Mesenchymal stem cell (in vitro differentiated cells and primary cell): ENCODE measurements around the gene ELMO1.

Experiments used
- DNase-seq: peaks from one replicate; pipeline ENCODE4 v3.0.0-alpha.2; 2013
- H2AFZ ChIP-seq: one replicate; pipeline ENCODE4 v1.6.1; 2013; ENCODE audit warnings: low read depth, mild to moderate bottlenecking, control low read depth, inconsistent platforms, low read length, moderate library complexity
- H2AK5ac ChIP-seq: 2 replicates; pipeline ENCODE4 v1.6.1; 2013; ENCODE audit warnings: low read length, moderate library complexity, mild to moderate bottlenecking, inconsistent platforms; ENCODE audit not compliant: severe bottlenecking
- H2BK120ac ChIP-seq: one replicate; pipeline ENCODE4 v1.6.1; 2013; ENCODE audit warnings: low read depth, mild to moderate bottlenecking, inconsistent platforms, low read length, moderate library complexity
- H2BK12ac ChIP-seq, 2 experiments: one replicate each; pipeline ENCODE4 v1.6.1; 2013; ENCODE audit warnings: inconsistent platforms in 2 of 2, low read length in 2 of 2, mild to moderate bottlenecking in 2 of 2, moderate library complexity in 2 of 2, control low read depth in 1 of 2
- H2BK15ac ChIP-seq: one replicate; pipeline ENCODE4 v1.6.1; 2013; ENCODE audit warnings: mild to moderate bottlenecking, low read depth, inconsistent platforms; ENCODE audit not compliant: poor library complexity, severe bottlenecking
- H2BK5ac ChIP-seq: 2 replicates; pipeline ENCODE4 v1.6.1; 2013; ENCODE audit warnings: low read depth, mild to moderate bottlenecking, low read length, control low read depth, inconsistent platforms; ENCODE audit not compliant: poor library complexity, severe bottlenecking
- H3K14ac ChIP-seq, 2 experiments: one replicate each; pipeline ENCODE4 v1.6.1; 2013; ENCODE audit warnings: inconsistent platforms in 2 of 2, low read length in 2 of 2, control low read depth in 1 of 2, mild to moderate bottlenecking in 1 of 2, moderate library complexity in 1 of 2
- H3K18ac ChIP-seq, 2 experiments: one replicate each; pipeline ENCODE4 v1.6.1; 2013; ENCODE audit warnings: inconsistent platforms in 2 of 2, low read length in 2 of 2, control low read depth in 1 of 2, low read depth in 1 of 2, mild to moderate bottlenecking in 1 of 2
- H3K23ac ChIP-seq, 2 experiments: one replicate each; pipeline ENCODE4 v1.6.1; 2013; ENCODE audit warnings: inconsistent platforms in 2 of 2, low read length in 2 of 2, mild to moderate bottlenecking in 2 of 2, moderate library complexity in 2 of 2, control low read depth in 1 of 2
- H3K27ac ChIP-seq: 2 replicates; pipeline ENCODE4 v1.5.1; 2013; ENCODE audit warnings: mild to moderate bottlenecking, moderate library complexity, low read length, control low read depth, inconsistent platforms; ENCODE audit not compliant: poor library complexity, severe bottlenecking
- H3K27me3 ChIP-seq, 2 experiments: 2 replicates each; pipeline versions ENCODE4 v1.6.1 to v1.7.0; 2013; ENCODE audit warnings: low read length in 2 of 2, mild to moderate bottlenecking in 2 of 2, moderate library complexity in 2 of 2, control low read depth in 1 of 2, inconsistent platforms in 1 of 2; ENCODE audit not compliant: control insufficient read depth in 1 of 2, insufficient read depth in 1 of 2
- H3K36me3 ChIP-seq, 2 experiments: 2 replicates each; pipeline versions ENCODE4 v1.6.1 to v1.7.0; 2013; ENCODE audit warnings: low read length in 2 of 2, control low read depth in 1 of 2, inconsistent platforms in 1 of 2, low read depth in 1 of 2, mild to moderate bottlenecking in 1 of 2; ENCODE audit not compliant: insufficient read depth in 2 of 2, control insufficient read depth in 1 of 2
- H3K4ac ChIP-seq, 2 experiments: one replicate each; pipeline ENCODE4 v1.6.1; 2013; ENCODE audit warnings: inconsistent platforms in 2 of 2, low read length in 2 of 2, mild to moderate bottlenecking in 2 of 2, moderate library complexity in 2 of 2, control low read depth in 1 of 2, low read depth in 1 of 2
- H3K4me1 ChIP-seq: 2 replicates; pipeline ENCODE4 v1.6.1; 2013; ENCODE audit warnings: low read depth, low read length, control low read depth; ENCODE audit not compliant: control insufficient read depth, insufficient read depth
- H3K4me2 ChIP-seq: 2 replicates; pipeline ENCODE4 v1.6.1; 2013; ENCODE audit warnings: low read length, mild to moderate bottlenecking, inconsistent platforms; ENCODE audit not compliant: poor library complexity, severe bottlenecking
- H3K4me3 ChIP-seq, 2 experiments: 2 replicates each; pipeline versions ENCODE4 v1.5.1 to v1.7.0; 2013; ENCODE audit warnings: low read length in 2 of 2, mild to moderate bottlenecking in 2 of 2, control low read depth in 1 of 2, low read depth in 1 of 2; ENCODE audit not compliant: insufficient read depth in 1 of 2
- H3K79me1 ChIP-seq: replicated peaks from 2 replicates; pipeline ENCODE4 v1.6.1; 2013; ENCODE audit warnings: mild to moderate bottlenecking, control low read depth, low read length, inconsistent platforms; ENCODE audit not compliant: poor library complexity, severe bottlenecking
- H3K9ac ChIP-seq: 2 replicates; pipeline ENCODE4 v1.7.0; 2013; ENCODE audit warnings: mild to moderate bottlenecking, low read length, moderate library complexity
- H3K9me3 ChIP-seq: 2 replicates; pipeline ENCODE4 v1.7.0; 2013; ENCODE audit warnings: mild to moderate bottlenecking, low read length; ENCODE audit not compliant: control insufficient read depth
- H4K8ac ChIP-seq: one replicate; pipeline ENCODE4 v1.6.1; 2013; ENCODE audit warnings: inconsistent platforms, mild to moderate bottlenecking, low read length, moderate library complexity
- H4K91ac ChIP-seq: one replicate; pipeline ENCODE4 v1.6.1; 2013; ENCODE audit warnings: mild to moderate bottlenecking, low read length, inconsistent platforms
- WGBS: methylation state at CpG from one replicate; pipeline ENCODE4 v1.1.7; 2013; ENCODE audit warnings: mixed read lengths; 5-methylcytosine and 5-hydroxymethylcytosine counted together

The ELMO1 gene

GRCh38 chr7:37337522-37337921, 111.1 kb downstream of the ELMO1 start:
- H3K36me3 ChIP-seq, result no peaks in the 10 kb centered on the region
- no peak overlapping the region for H2BK120ac ChIP-seq
- WGBS, result 84% methylated on average over 1 of the region's 1 CpG

DNA sequence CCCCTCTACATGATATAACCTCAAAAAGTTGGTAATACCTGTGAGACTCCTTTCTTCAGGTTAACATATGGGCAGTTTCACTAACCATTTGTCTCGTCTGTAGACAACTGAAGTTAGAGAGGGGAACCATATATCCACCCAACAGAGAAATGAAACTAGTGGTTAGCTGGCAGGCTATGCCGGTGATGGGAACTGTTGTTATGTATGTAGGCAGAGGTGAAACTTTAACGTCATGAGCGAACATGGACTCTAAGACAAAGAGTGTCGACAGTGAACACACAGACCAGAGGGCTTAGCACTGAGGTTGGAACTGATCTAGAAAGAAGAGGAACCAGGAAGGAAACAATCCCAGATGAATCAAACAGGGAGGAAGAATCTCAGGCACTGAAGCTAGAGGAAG, 112.4 kb downstream of the ELMO1 start:
- 95% methylated on average over 5 of the region's 5 CpGs for WGBS
- H2BK5ac ChIP-seq, result no peak overlapping the region
- no peak overlapping the region for H2AK5ac ChIP-seq
- no peak overlapping the region for H3K14ac ChIP-seq
- no peaks in the 10 kb centered on the region for H3K9me3 ChIP-seq
- no peaks in the 10 kb centered on the region for H3K4me1 ChIP-seq
- no peak overlapping the region for H2AFZ ChIP-seq
- H3K4me2 ChIP-seq, result no peak overlapping the region
- H4K91ac ChIP-seq, result no peak overlapping the region
- no peak overlapping the region for H2BK12ac ChIP-seq
- no peaks in the 10 kb centered on the region for H3K79me1 ChIP-seq
- no peaks in the 10 kb centered on the region for H3K36me3 ChIP-seq
- H3K23ac ChIP-seq, result no peak overlapping the region
- no peak overlapping the region for H3K27ac ChIP-seq
- no peak overlapping the region for H3K18ac ChIP-seq
- no peak for DNase-seq
- no peak overlapping the region for H2BK120ac ChIP-seq
- H2BK15ac ChIP-seq, result no peak overlapping the region
- no peaks in the 10 kb centered on the region for H3K27me3 ChIP-seq
- H3K4me3 ChIP-seq, result no peak overlapping the region
- H3K4ac ChIP-seq, result no peak overlapping the region
- H4K8ac ChIP-seq, result no peak overlapping the region
- no peak overlapping the region for H3K9ac ChIP-seq

More at GRCh38 chr7:37337522-37337921, 111.1 kb downstream of the ELMO1 start:
- Histone ChIP-seq H3K4ac (no peak overlapping the region), H3K79me1 (no peaks in the 10 kb centered on the region), H3K18ac (no peak overlapping the region), H4K91ac (no peak overlapping the region), H3K14ac (no peak overlapping the region), H3K23ac (no peak overlapping the region), H2BK12ac (no peak overlapping the region), H3K4me2 (no peak overlapping the region), H3K27me3 (no peaks in the 10 kb centered on the region), H2BK15ac (no peak overlapping the region), H2AK5ac (no peak overlapping the region), H3K9ac (no peak overlapping the region), H3K4me1 (no peaks in the 10 kb centered on the region), H3K9me3 (no peaks in the 10 kb centered on the region), H2AFZ (no peak overlapping the region), H2BK5ac (no peak overlapping the region), H4K8ac (no peak overlapping the region), H3K4me3 (no peak overlapping the region), H3K27ac (no peak overlapping the region)
- DNase-seq, result no peak

GRCh38 chr7:37333075-37333474, 115.6 kb downstream of the ELMO1 start:
- Histone ChIP-seq H3K4ac (no peak overlapping the region), H3K36me3 (no peaks in the 10 kb centered on the region), H3K79me1 (no peaks in the 10 kb centered on the region), H3K18ac (no peak overlapping the region), H4K8ac (no peak overlapping the region), H3K4me1 (no peaks in the 10 kb centered on the region), H3K9me3 (no peaks in the 10 kb centered on the region), H3K9ac (no peak overlapping the region), H3K4me3 (no peak overlapping the region), H2AFZ (no peak overlapping the region), H2BK5ac (no peak overlapping the region), H3K23ac (no peak overlapping the region), H2BK120ac (no peak overlapping the region), H4K91ac (no peak overlapping the region), H2BK12ac (no peak overlapping the region), H3K4me2 (no peak overlapping the region), H3K27ac (no peak overlapping the region), H2AK5ac (no peak overlapping the region), H3K27me3 (no peaks in the 10 kb centered on the region), H3K14ac (no peak overlapping the region), H2BK15ac (no peak overlapping the region)
- DNase-seq, result no peak
- 67% methylated on average over 1 of the region's 1 CpG for WGBS

- Histone ChIP-seq H3K36me3 (no peaks in the 10 kb centered on the region), H4K91ac (no peak overlapping the region), H2AK5ac (no peak overlapping the region), H3K27ac (no peak overlapping the region), H2BK120ac (no peak overlapping the region), H2BK5ac (no peak overlapping the region), H3K9ac (no peak overlapping the region), H4K8ac (no peak overlapping the region), H3K14ac (no peak overlapping the region), H3K79me1 (no peaks in the 10 kb centered on the region), H2BK15ac (no peak overlapping the region), H3K4me3 (no peak overlapping the region), H3K4ac (no peak overlapping the region), H2BK12ac (no peak overlapping the region), H3K4me2 (no peak overlapping the region), H3K4me1 (no peaks in the 10 kb centered on the region), H3K9me3 (no peaks in the 10 kb centered on the region), H3K27me3 (no peaks in the 10 kb centered on the region), H3K23ac (no peak overlapping the region), H3K18ac (no peak overlapping the region), H2AFZ (no peak overlapping the region)
- no peak for DNase-seq
- WGBS, result 81% methylated on average over 9 of the region's 9 CpGs
These were observed 116.2 kb downstream of the ELMO1 start for GRCh38 chr7:37332243-37333016.
